NCI-H524 treated with DMSO at 0.1 percent for 48 hours (cell line): ENCODE results near the gene PRTFDC1.
"Not testable (repeated sequence)": the region's sequence is repeated elsewhere in the genome, so short reads cannot be mapped to it uniquely, and the experiment has no call there.

Source experiments
- DNase-seq: peaks from one replicate; lab custom pipeline; 2025; lab: John Stamatoyannopoulos, UW

PRTFDC1 gene

GRCh38 chr10:24952143-24952706, at the start of gene PRTFDC1:
TSS of gene PRTFDC1 (minus strand) at chr10:24952606. CDS start at chr10:24952575, 31 bp downstream.
- DNase-seq: no peak

- no peak for DNase-seq
Measured at GRCh38 chr10:24998044-24998443, 45.6 kb upstream of the PRTFDC1 start.

GRCh38 chr10:24995072-24995471, 42.7 kb upstream of the PRTFDC1 start:
- DNase-seq: no peak

GRCh38 chr10:24993237-24993958, 41.0 kb upstream of the PRTFDC1 start:
- no peak for DNase-seq

- DNase-seq: no peak
Measured at GRCh38 chr10:24992512-24993133, 40.2 kb upstream of the PRTFDC1 start.

GRCh38 chr10:24991298-24991697, 38.9 kb upstream of the PRTFDC1 start:
- no peak for DNase-seq

- no peak for DNase-seq
Measured at GRCh38 chr10:24989867-24990266, 37.5 kb upstream of the PRTFDC1 start.

GRCh38 chr10:24988831-24989640, 36.6 kb upstream of the PRTFDC1 start:
- DNase-seq: no peak

- DNase-seq: no peak
Measured at GRCh38 chr10:24984906-24985305, 32.5 kb upstream of the PRTFDC1 start.

- no peak for DNase-seq
Measured at GRCh38 chr10:24983946-24984345, 31.5 kb upstream of the PRTFDC1 start.

- no peak for DNase-seq
Measured at GRCh38 chr10:24983130-24983529, 30.7 kb upstream of the PRTFDC1 start.

GRCh38 chr10:24982319-24983112, 30.1 kb upstream of the PRTFDC1 start:
- no peak for DNase-seq

- no peak for DNase-seq
Measured at GRCh38 chr10:24981161-24981710, 28.8 kb upstream of the PRTFDC1 start.

GRCh38 chr10:24979685-24980084, 27.3 kb upstream of the PRTFDC1 start:
- no peak for DNase-seq

- DNase-seq: no peak
Measured at GRCh38 chr10:24974976-24975375, 22.6 kb upstream of the PRTFDC1 start.

- no peak for DNase-seq
Measured at GRCh38 chr10:24973163-24973562, 20.8 kb upstream of the PRTFDC1 start.

- no peak for DNase-seq
Measured at GRCh38 chr10:24971374-24971773, 19.0 kb upstream of the PRTFDC1 start.

GRCh38 chr10:24969841-24970281, 17.5 kb upstream of the PRTFDC1 start:
- no peak for DNase-seq

- DNase-seq: not testable (repeated sequence)
Measured at GRCh38 chr10:24968951-24969350, 16.5 kb upstream of the PRTFDC1 start.

GRCh38 chr10:24968349-24968748, 15.9 kb upstream of the PRTFDC1 start:
- DNase-seq: no peak

GRCh38 chr10:24966962-24967481, 14.6 kb upstream of the PRTFDC1 start:
- no peak for DNase-seq
